ENCODE measurements around the gene CPHXL.
A peak's percentile ranks its signal among the peaks of the same experiment; 100 is the strongest.

The CPHXL gene

GRCh38 chr16:75726390-75726789 lies at the start of gene CPHXL:
Gene CPHXL (minus strand): TSS chr16:75726490. CDS start chr16:75726442, 48 bp downstream.
- no peak for DNase-seq (ENCODE audit: low read depth)

GRCh38 chr16:75774197-75774596 lies 47.9 kb upstream of the CPHXL start:
- no peak for DNase-seq (ENCODE audit: low read depth)

- no peak for DNase-seq (ENCODE audit: low read depth)
These were observed 43.8 kb upstream of the CPHXL start for GRCh38 chr16:75770051-75770450.

GRCh38 chr16:75764154-75764768 lies 38.0 kb upstream of the CPHXL start:
- peak; percentile 60 for DNase-seq (ENCODE audit: low read depth)

GRCh38 chr16:75763204-75763603 lies 36.9 kb upstream of the CPHXL start:
- no peak for DNase-seq (ENCODE audit: low read depth)

GRCh38 chr16:75762746-75763145 lies 36.5 kb upstream of the CPHXL start:
- DNase-seq (ENCODE audit: low read depth): no peak

GRCh38 chr16:75761108-75761507 lies 34.8 kb upstream of the CPHXL start:
- no peak for DNase-seq (ENCODE audit: low read depth)

- no peak for DNase-seq (ENCODE audit: low read depth)
These were observed 33.8 kb upstream of the CPHXL start for GRCh38 chr16:75760018-75760519.

GRCh38 chr16:75758215-75758614 lies 31.9 kb upstream of the CPHXL start:
- DNase-seq (ENCODE audit: low read depth): no peak

GRCh38 chr16:75754141-75754540 lies 27.9 kb upstream of the CPHXL start:
- DNase-seq (ENCODE audit: low read depth): no peak

- DNase-seq (ENCODE audit: low read depth): no peak
These were observed 24.2 kb upstream of the CPHXL start for GRCh38 chr16:75750528-75750927.

GRCh38 chr16:75746359-75746758 lies 20.1 kb upstream of the CPHXL start:
- no peak for DNase-seq (ENCODE audit: low read depth)

- DNase-seq (ENCODE audit: low read depth): no peak
These were observed 19.5 kb upstream of the CPHXL start for GRCh38 chr16:75745823-75746222.

GRCh38 chr16:75745242-75745641 lies 19.0 kb upstream of the CPHXL start:
- DNase-seq (ENCODE audit: low read depth): no peak

- no peak for DNase-seq (ENCODE audit: low read depth)
These were observed 16.2 kb upstream of the CPHXL start for GRCh38 chr16:75742424-75743047.

GRCh38 chr16:75733305-75734211 lies 7.3 kb upstream of the CPHXL start:
- DNase-seq (ENCODE audit: low read depth): peak; percentile 89

- DNase-seq (ENCODE audit: low read depth): no peak
These were observed 6.6 kb upstream of the CPHXL start for GRCh38 chr16:75732871-75733270.

- no peak for DNase-seq (ENCODE audit: low read depth)
These were observed 931 bp upstream of the CPHXL start for GRCh38 chr16:75727221-75727620.

GRCh38 chr16:75718452-75718851 lies 7.8 kb downstream of the CPHXL start:
- no peak for DNase-seq (ENCODE audit: low read depth)

GRCh38 chr16:75714661-75715060 lies 11.6 kb downstream of the CPHXL start:
- no peak for DNase-seq (ENCODE audit: low read depth)

- DNase-seq (ENCODE audit: low read depth): no peak
These were observed 15.9 kb downstream of the CPHXL start for GRCh38 chr16:75710344-75710743.

GRCh38 chr16:75703306-75703705 lies 23.0 kb downstream of the CPHXL start:
- DNase-seq (ENCODE audit: low read depth): no peak

GRCh38 chr16:75702242-75702641 lies 24.0 kb downstream of the CPHXL start:
- DNase-seq (ENCODE audit: low read depth): no peak
